GM23248 (cell line): Measurements from ENCODE around the gene THY1. TPM values are rescaled to one million over a fixed set of nuclear protein-coding genes. Genes with fewer than 3 reads are reported as not detected.

Source experiments
- DNase-seq: peaks from one replicate; pipeline ENCODE4 v3.0.0-alpha.2; 2015
- H2AFZ ChIP-seq: fragments of 200-600 bp; sonication (generic); 2 replicates; pipeline ENCODE4 v1.6.1; 2016; ENCODE audit warnings: antibody characterized with exemption
- H3F3A ChIP-seq: fragments of 200-600 bp; sonication (generic); 2 replicates; pipeline ENCODE4 v1.6.1; 2016; ENCODE audit warnings: mild to moderate bottlenecking, antibody characterized with exemption, mixed run types; ENCODE audit not compliant: insufficient read depth
- H3K27ac ChIP-seq: fragments of 200-600 bp; sonication (generic); 2 replicates; pipeline ENCODE4 v1.5.1; 2016; ENCODE audit warnings: mild to moderate bottlenecking
- H3K27me3 ChIP-seq: fragments of 200-600 bp; sonication (generic); replicated peaks from 2 replicates; pipeline ENCODE4 v1.6.1; 2016; ENCODE audit warnings: mild to moderate bottlenecking; ENCODE audit not compliant: insufficient read depth
- H3K36me3 ChIP-seq: fragments of 200-600 bp; sonication (generic); 2 replicates; pipeline ENCODE4 v1.6.1; 2016; ENCODE audit warnings: low read depth, mild to moderate bottlenecking
- H3K4me1 ChIP-seq: fragments of 200-600 bp; sonication (generic); 2 replicates; pipeline ENCODE4 v1.6.1; 2016; ENCODE audit warnings: mild to moderate bottlenecking; ENCODE audit not compliant: insufficient read depth
- H3K4me2 ChIP-seq: fragments of 200-600 bp; sonication (generic); one replicate; pipeline ENCODE4 v1.6.1; 2016; ENCODE audit warnings: mild to moderate bottlenecking; ENCODE audit not compliant: unreplicated experiment
- H3K4me3 ChIP-seq: fragments of 200-600 bp; sonication (generic); 2 replicates; pipeline ENCODE4 v1.5.1; 2016; ENCODE audit warnings: mild to moderate bottlenecking
- H3K79me2 ChIP-seq: fragments of 200-600 bp; sonication (generic); 2 replicates; pipeline ENCODE4 v1.6.1; 2016; ENCODE audit warnings: mild to moderate bottlenecking; ENCODE audit not compliant: insufficient read depth
- H3K9ac ChIP-seq: fragments of 200-600 bp; sonication (generic); 2 replicates; pipeline ENCODE4 v1.6.1; 2016; ENCODE audit warnings: mild to moderate bottlenecking
- H3K9me2 ChIP-seq: fragments of 200-600 bp; sonication (generic); 2 replicates; pipeline ENCODE4 v1.6.1; 2016; ENCODE audit warnings: mixed run types, mild to moderate bottlenecking, moderate library complexity; ENCODE audit not compliant: insufficient read depth
- H3K9me3 ChIP-seq: fragments of 200-600 bp; sonication (generic); one replicate; pipeline ENCODE4 v1.6.1; 2017; ENCODE audit warnings: low read depth
- H4K20me1 ChIP-seq: fragments of 200-600 bp; sonication (generic); 2 replicates; pipeline ENCODE4 v1.6.0; 2016; ENCODE audit not compliant: insufficient read depth
- EZH2 ChIP-seq: fragments of 200-600 bp; sonication (generic); IDR thresholded peaks from 2 replicates; pipeline ENCODE4 v1.6.1; 2018; ENCODE audit warnings: antibody characterized with exemption, mild to moderate bottlenecking; ENCODE audit not compliant: insufficient read depth, poor library complexity, severe bottlenecking
- EZH2phosphoT487 ChIP-seq: fragments of 200-600 bp; sonication (generic); IDR thresholded peaks from 2 replicates; pipeline ENCODE4 v1.6.1; 2018; ENCODE audit warnings: antibody characterized with exemption, moderate library complexity, mild to moderate bottlenecking, low read depth; ENCODE audit not compliant: insufficient read depth
- whole genome bisulfite sequencing, 2 experiments: methylation state at CpG; one replicate each; pipeline ENCODE4 v1.1.6; 2015 to 2017; ENCODE audit warnings: low lambda C conversion rate in 2 of 2, low coverage in 1 of 2; ENCODE audit errors: missing lambda C conversion rate in 2 of 2; 5-methylcytosine and 5-hydroxymethylcytosine counted together
- in situ Hi-C: fragments of 300-500 bp; cut with MboI; formaldehyde crosslinking; loops from 2 replicates; pipeline ENCODE4 v1.15.0; 2020
- polyA plus RNA-seq: library from polyadenylated mRNA; unstranded; fragments of >200 nt; fragmentation: Nextera tagmentation; extraction: Ambion mirVana; gene quantifications from 2 replicates; pipeline ENCODE4 v1.2.1, GENCODE V29; 2016
- total RNA-seq: library from RNA; depleted of rRNA; stranded (reverse); fragments of >200 nt; shearing (Covaris generic); gene quantifications from 2 replicates; pipeline ENCODE4 v1.2.3, GENCODE V29; 2014

Gene THY1
- total and polyA plus RNA-seq, 2 experiments from 2014 or later, result 1,640 to 1,694 TPM

DNA sequence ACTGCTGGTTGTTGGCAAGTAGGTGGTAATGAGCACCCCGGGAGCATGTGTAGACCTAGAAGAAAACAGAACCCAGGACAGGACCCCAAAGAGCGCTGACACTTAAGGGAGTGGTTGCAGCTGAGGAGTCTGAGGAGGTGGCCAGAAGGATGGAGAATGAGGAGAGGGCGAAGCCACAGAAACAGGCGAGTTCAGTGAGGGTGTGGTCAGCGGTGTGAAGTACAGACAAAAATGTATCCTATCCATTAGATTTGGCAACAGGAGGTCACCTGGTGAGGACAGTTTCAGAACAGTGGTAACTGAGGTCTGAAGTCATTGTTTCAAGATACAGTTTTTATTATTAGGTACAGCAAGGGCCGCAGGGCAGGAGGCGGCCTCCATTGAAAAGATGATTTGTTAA is 8.6 kb upstream of the THY1 start:
- 81 to 89% methylated on average over 7 of the region's 7 CpGs for WGBS, 2 experiments
- Histone ChIP-seq H3K36me3 (no peaks in the 10 kb centered on the region), H4K20me1 (no peaks in the 10 kb centered on the region), H3K27ac (peak overlapping the region; percentile 97; the same call in 1 of the 2 replicates), H3K4me1 (peaks cover 26% of the 10 kb centered on the region), H3F3A (peaks cover 34% of the 10 kb centered on the region), H2AFZ (no peak overlapping the region), H3K9me2 (no peaks in the 10 kb centered on the region), H3K27me3 (no peaks in the 10 kb centered on the region), H3K4me2 (no peak overlapping the region), H3K4me3 (no peak overlapping the region), H3K9ac (no peak overlapping the region), H3K9me3 (no peaks in the 10 kb centered on the region), H3K79me2 (no peaks in the 10 kb centered on the region)
- in situ Hi-C loops, result no loop called here
- no peak for DNase-seq
- TF ChIP-seq EZH2phosphoT487 (no peak), EZH2 (no peak)

DNA sequence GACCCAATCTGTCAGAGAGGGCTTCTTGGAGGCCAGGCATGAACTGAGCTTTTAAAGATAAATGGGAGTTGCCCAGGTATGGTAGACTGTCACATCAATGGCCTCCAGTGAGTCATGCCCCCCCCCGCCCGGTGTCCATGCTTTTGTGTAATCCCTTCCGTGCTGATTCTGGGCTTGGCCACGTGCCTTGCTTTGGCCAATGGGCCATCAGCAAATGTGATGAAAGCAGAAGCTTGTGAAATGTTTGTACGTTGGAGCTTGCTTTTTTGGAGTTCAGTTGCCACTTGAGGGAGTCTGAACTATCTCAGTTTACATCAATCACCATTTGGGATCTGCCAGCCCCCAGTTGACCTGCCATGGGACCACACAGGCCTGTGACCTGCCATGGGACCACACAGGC is 4.3 kb upstream of the THY1 start:
- Histone ChIP-seq H3K4me3 (no peak overlapping the region), H4K20me1 (no peaks in the 10 kb centered on the region), H2AFZ (no peak overlapping the region), H3K9ac (no peak overlapping the region), H3K4me1 (peaks cover 6% of the 10 kb centered on the region), H3F3A (peaks cover 11% of the 10 kb centered on the region; the same call in 1 of the 2 replicates), H3K27ac (no peak overlapping the region), H3K36me3 (no peaks in the 10 kb centered on the region), H3K9me3 (no peaks in the 10 kb centered on the region), H3K27me3 (no peaks in the 10 kb centered on the region), H3K9me2 (no peaks in the 10 kb centered on the region), H3K4me2 (no peak overlapping the region), H3K79me2 (peaks cover 10% of the 10 kb centered on the region)
- WGBS, 2 experiments, result 78% methylated on average over 5 of the region's 5 CpGs
- TF ChIP-seq EZH2phosphoT487, result no peak
- no peak for TF ChIP-seq EZH2
- in situ Hi-C loops, result no loop called here
- peak; percentile 37 for DNase-seq

DNA sequence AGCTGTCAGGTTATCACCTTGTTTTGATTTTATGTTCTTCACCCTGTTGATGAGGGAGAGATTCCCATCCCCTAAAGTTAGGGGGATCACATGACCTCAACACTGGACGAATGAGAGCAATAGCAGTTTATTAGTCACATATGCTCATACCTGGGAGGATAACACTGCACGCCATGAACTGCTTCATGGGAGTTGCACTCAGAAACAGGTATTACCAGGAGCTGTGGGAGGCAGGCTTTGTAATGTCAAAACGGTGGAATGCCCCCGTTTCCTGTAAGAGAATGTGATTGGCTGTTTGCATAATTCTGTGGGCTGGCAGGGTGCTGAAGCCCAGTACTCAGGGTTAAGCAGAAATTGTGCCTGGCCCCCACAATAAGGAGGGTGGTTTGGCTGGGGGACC is 3.2 kb upstream of the THY1 start:
- H3K79me2 ChIP-seq, result peaks cover 21% of the 10 kb centered on the region
- WGBS, 2 experiments, result 67 to 73% methylated on average over 4 of the region's 4 CpGs
- no peaks in the 10 kb centered on the region for H3K36me3 ChIP-seq
- H3K9ac ChIP-seq, result no peak overlapping the region
- no peaks in the 10 kb centered on the region for H3K9me3 ChIP-seq
- no peak overlapping the region for H3K4me3 ChIP-seq
- in situ Hi-C loops, result no loop called here
- peaks cover 4% of the 10 kb centered on the region for H3K4me1 ChIP-seq
- no peak overlapping the region for H2AFZ ChIP-seq
- H4K20me1 ChIP-seq, result no peaks in the 10 kb centered on the region; the same call in 1 of the 2 replicates
- H3K4me2 ChIP-seq, result no peak overlapping the region
- H3F3A ChIP-seq, result no peaks in the 10 kb centered on the region
- H3K27me3 ChIP-seq, result no peaks in the 10 kb centered on the region
- no peak for DNase-seq
- H3K9me2 ChIP-seq, result no peaks in the 10 kb centered on the region
- TF ChIP-seq EZH2phosphoT487 (no peak), EZH2 (no peak)
- H3K27ac ChIP-seq, result no peak overlapping the region

DNA sequence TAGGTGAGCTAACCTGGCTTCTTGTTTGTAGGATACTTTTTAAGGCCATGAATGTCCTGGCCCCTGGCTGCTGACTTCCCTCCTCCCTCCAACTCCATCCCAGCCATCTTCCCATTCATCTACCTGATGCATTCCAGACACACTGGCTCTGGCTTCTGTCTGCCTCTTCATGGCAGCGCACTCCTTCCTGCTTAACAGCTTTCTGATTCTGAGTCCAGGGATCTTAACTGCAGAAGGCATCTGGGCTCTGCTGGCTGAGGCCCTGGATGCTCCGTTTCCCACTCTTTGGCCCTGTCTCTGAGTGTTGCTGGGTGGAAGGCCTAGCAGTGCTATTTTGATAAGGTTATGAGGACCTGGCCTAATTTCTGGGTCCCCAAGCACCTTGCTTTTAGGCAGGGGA is 1.8 kb upstream of the THY1 start:
- no peak overlapping the region for H3K27ac ChIP-seq

DNA sequence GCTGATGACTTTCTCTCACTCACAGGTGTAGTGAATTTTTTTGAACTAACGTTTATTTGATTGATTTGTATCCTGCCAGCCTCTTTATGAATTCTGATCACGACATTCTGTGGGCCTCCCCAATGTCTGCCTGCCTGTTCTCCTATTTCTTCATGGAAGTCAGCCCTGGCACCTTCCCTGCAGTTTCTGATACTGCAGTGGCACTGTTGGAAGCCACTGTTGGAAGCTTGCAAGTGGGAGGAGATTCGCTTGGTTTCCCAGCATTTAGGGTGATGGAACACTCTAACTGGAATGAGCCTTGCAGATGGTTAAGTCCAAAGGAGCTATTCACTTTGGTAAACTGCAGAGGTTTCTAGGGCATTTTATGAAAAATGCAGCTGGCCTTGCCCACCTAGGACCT is 1.3 kb upstream of the THY1 start:
- Histone ChIP-seq H3K9me3 (no peaks in the 10 kb centered on the region), H3K4me1 (peaks cover 21% of the 10 kb centered on the region), H4K20me1 (no peaks in the 10 kb centered on the region; the same call in 1 of the 2 replicates), H3K9me2 (no peaks in the 10 kb centered on the region), H3K4me2 (no peak overlapping the region), H3K4me3 (no peak overlapping the region), H3F3A (peaks cover 15% of the 10 kb centered on the region), H2AFZ (no peak overlapping the region), H3K9ac (no peak overlapping the region), H3K27me3 (no peaks in the 10 kb centered on the region), H3K79me2 (peaks cover 40% of the 10 kb centered on the region), H3K36me3 (peaks cover 12% of the 10 kb centered on the region; the same call in 1 of the 2 replicates), H3K27ac (no peak overlapping the region)
- no peak for DNase-seq
- no peak for TF ChIP-seq EZH2
- no peak for TF ChIP-seq EZH2phosphoT487
- in situ Hi-C loops, result no loop called here
- WGBS, 2 experiments, result 56 to 64% methylated on average over 3 of the region's 3 CpGs

More for the DNA sequence above, 1.8 kb upstream of the THY1 start:
- in situ Hi-C loops, result no loop called here
- Histone ChIP-seq H3K27me3 (no peaks in the 10 kb centered on the region), H2AFZ (no peak overlapping the region), H3K79me2 (peaks cover 35% of the 10 kb centered on the region), H3K4me3 (no peak overlapping the region), H3K4me1 (peaks cover 16% of the 10 kb centered on the region), H3K4me2 (no peak overlapping the region), H4K20me1 (no peaks in the 10 kb centered on the region; the same call in 1 of the 2 replicates), H3K36me3 (peaks cover 10% of the 10 kb centered on the region; the same call in 1 of the 2 replicates), H3F3A (0 out of 2 replicates have a peak, but pooled peaks cover 10% of the 10 kb centered on the region), H3K9me2 (no peaks in the 10 kb centered on the region), H3K9me3 (no peaks in the 10 kb centered on the region), H3K9ac (no peak overlapping the region)
- WGBS, 2 experiments, result 98 to 100% methylated on average over 2 of the region's 2 CpGs
- DNase-seq, result no peak
- no peak for TF ChIP-seq EZH2phosphoT487
